ENCODE data around the gene PDE5A. TPM values are rescaled to one million over a fixed set of nuclear protein-coding genes. Genes with fewer than 3 reads are reported as not detected.
A peak's percentile ranks its signal among the peaks of the same experiment; 100 is the strongest.

PDE5A gene
- total and polyA plus RNA-seq, 4 donors = 3.8 to 121 (median 16.9) TPM

- peak; percentile 56 to 78 (median 59) for DNase-seq
- no peak for TF ChIP-seq CTCF (IDR thresholded peaks at IDR 0.05; ENCODE audit: control extremely low read depth, extremely low read depth)
- no peak overlapping the region for H3K4me3 ChIP-seq
- peaks cover 0 to 12% (median 6%) of the 10 kb centered on the region in 4 donors for H3K36me3 ChIP-seq (ENCODE audit: control insufficient read depth in 4 of 4, insufficient read depth in 4 of 4, low read length in 4 of 4)
- H3K9me3 ChIP-seq (ENCODE audit: control insufficient read depth in 4 of 4, insufficient read depth in 3 of 4, low read length in 3 of 4) = no peaks in the 10 kb centered on the region
- no peaks in the 10 kb centered on the region for H3K27me3 ChIP-seq (ENCODE audit: control insufficient read depth in 3 of 3, insufficient read depth in 3 of 3, low read length in 2 of 3)
- H3K9ac ChIP-seq (ENCODE audit: insufficient read depth in 1 of 2, low read length in 2 of 2) = no peak overlapping the region
- H3K4me1 ChIP-seq (ENCODE audit: control insufficient read depth in 5 of 5, insufficient read depth in 5 of 5, low read length in 5 of 5) = peaks cover 0 to 12% (median 4%) of the 10 kb centered on the region in 5 donors
- WGBS, 2 donors = 58 to 74% methylated on average over 5 of the region's 5 CpGs
- ATAC-seq (ENCODE audit: insufficient read depth, low FRiP score) = no peak
- H3K27ac ChIP-seq (ENCODE audit: low read depth in 1 of 2, low read length in 1 of 2) = no peak overlapping the region
Measured at GRCh38 chr4:119570401-119570800, 58.2 kb downstream of the PDE5A start.

- TF ChIP-seq CTCF (IDR thresholded peaks at IDR 0.05; ENCODE audit: control extremely low read depth, extremely low read depth) = no peak
- no peak overlapping the region for H3K4me3 ChIP-seq
- H3K36me3 ChIP-seq (ENCODE audit: control insufficient read depth in 4 of 4, insufficient read depth in 4 of 4, low read length in 4 of 4) = peaks cover 2 to 46% (median 18%) of the 10 kb centered on the region in 4 donors
- ATAC-seq (ENCODE audit: insufficient read depth, low FRiP score) = no peak
- H3K27ac ChIP-seq (ENCODE audit: low read depth in 1 of 2, low read length in 1 of 2) = no peak overlapping the region
- H3K27me3 ChIP-seq (ENCODE audit: control insufficient read depth in 3 of 3, insufficient read depth in 3 of 3, low read length in 2 of 3) = no peaks in the 10 kb centered on the region
- H3K9me3 ChIP-seq (ENCODE audit: control insufficient read depth in 4 of 4, insufficient read depth in 3 of 4, low read length in 3 of 4) = peaks cover 0 to 11% (median 3%) of the 10 kb centered on the region in 4 donors
- DNase-seq = no peak
- H3K9ac ChIP-seq (ENCODE audit: insufficient read depth in 1 of 2, low read length in 2 of 2) = no peak overlapping the region
- H3K4me1 ChIP-seq (ENCODE audit: control insufficient read depth in 5 of 5, insufficient read depth in 5 of 5, low read length in 5 of 5) = peaks cover 0 to 3% (median 0%) of the 10 kb centered on the region in 5 donors
Measured at GRCh38 chr4:119564106-119564505, 64.5 kb downstream of the PDE5A start.

- ATAC-seq (ENCODE audit: insufficient read depth, low FRiP score) (no peak), DNase-seq (peak in 2 of 3 donors; percentile 84 to 89)
- no peaks in the 10 kb centered on the region for H3K27me3 ChIP-seq (ENCODE audit: control insufficient read depth in 3 of 3, insufficient read depth in 3 of 3, low read length in 2 of 3)
- peaks cover 0 to 3% (median 0%) of the 10 kb centered on the region in 4 donors for H3K9me3 ChIP-seq (ENCODE audit: control insufficient read depth in 4 of 4, insufficient read depth in 3 of 4, low read length in 3 of 4)
- peak; percentile 16 for TF ChIP-seq CTCF (IDR thresholded peaks at IDR 0.05; ENCODE audit: control extremely low read depth, extremely low read depth)
- no peak overlapping the region for H3K4me3 ChIP-seq
- H3K9ac ChIP-seq (ENCODE audit: insufficient read depth in 1 of 2, low read length in 2 of 2) = no peak overlapping the region
- peaks cover 0 to 40% (median 8%) of the 10 kb centered on the region in 4 donors for H3K36me3 ChIP-seq (ENCODE audit: control insufficient read depth in 4 of 4, insufficient read depth in 4 of 4, low read length in 4 of 4)
- no peak overlapping the region for H3K27ac ChIP-seq (ENCODE audit: low read depth in 1 of 2, low read length in 1 of 2)
- H3K4me1 ChIP-seq (ENCODE audit: control insufficient read depth in 5 of 5, insufficient read depth in 5 of 5, low read length in 5 of 5) = no peaks in the 10 kb centered on the region
Measured at GRCh38 chr4:119559044-119559647, 69.5 kb downstream of the PDE5A start.

All from lung (tissue), 12 donors.